ENCODE data around the gene GRK5. TPM values are rescaled to one million over a fixed set of nuclear protein-coding genes. Genes with fewer than 3 reads are reported as not detected.

Gene GRK5
- polyA plus RNA-seq, 1 donor from 2014 or later = 34.9 TPM

- no peak overlapping the region for H3K4me2 ChIP-seq (ENCODE audit: low read length)
- no peaks in the 10 kb centered on the region for H3K27me3 ChIP-seq (ENCODE audit: insufficient read depth, low read depth, low read length)
- no peaks in the 10 kb centered on the region for H3K9me2 ChIP-seq (ENCODE audit: insufficient read depth, low read length)
- H3K36me3 ChIP-seq (ENCODE audit: insufficient read depth, low read length) = no peaks in the 10 kb centered on the region
- no peak overlapping the region for H2AFZ ChIP-seq (ENCODE audit: low read depth, low read length)
- H3K9ac ChIP-seq (ENCODE audit: low read length) = no peak overlapping the region
- no peaks in the 10 kb centered on the region for H3K9me3 ChIP-seq (ENCODE audit: low read length)
- TF ChIP-seq MXI1 (conservative IDR thresholded peaks at IDR 0.05; ENCODE audit: poor library complexity, severe bottlenecking) (no peak), SMC3 (conservative IDR thresholded peaks at IDR 0.05; ENCODE audit: poor library complexity) (no peak), RAD21 (conservative IDR thresholded peaks at IDR 0.05) (no peak), EP300 (conservative IDR thresholded peaks at IDR 0.05; ENCODE audit: poor library complexity, severe bottlenecking) (no peak)
- no peaks in the 10 kb centered on the region for H3K79me2 ChIP-seq (replicated peaks; ENCODE audit: insufficient read depth, low read length)
- no peak overlapping the region for H3K4me3 ChIP-seq (ENCODE audit: low read length)
- H3K27ac ChIP-seq (ENCODE audit: low read length) = no peak overlapping the region
- H4K20me1 ChIP-seq (ENCODE audit: insufficient read depth) = no peaks in the 10 kb centered on the region
- no peaks in the 10 kb centered on the region for H3F3A ChIP-seq (ENCODE audit: insufficient read depth, low read length, poor library complexity, severe bottlenecking)
Observed at GRCh38 chr10:119267384-119267783, 60.0 kb downstream of the GRK5 start.

GRCh38 chr10:119268428-119268827 lies 61.1 kb downstream of the GRK5 start:
- Histone ChIP-seq H3K79me2 (replicated peaks; ENCODE audit: insufficient read depth, low read length) (no peaks in the 10 kb centered on the region), H3K9me2 (ENCODE audit: insufficient read depth, low read length) (no peaks in the 10 kb centered on the region), H3K9ac (ENCODE audit: low read length) (no peak overlapping the region), H3K27me3 (ENCODE audit: insufficient read depth, low read depth, low read length) (no peaks in the 10 kb centered on the region), H3K4me3 (ENCODE audit: low read length) (no peak overlapping the region), H3K4me2 (ENCODE audit: low read length) (no peak overlapping the region), H2AFZ (ENCODE audit: low read depth, low read length) (no peak overlapping the region), H3F3A (ENCODE audit: insufficient read depth, low read length, poor library complexity, severe bottlenecking) (no peaks in the 10 kb centered on the region), H3K36me3 (ENCODE audit: insufficient read depth, low read length) (no peaks in the 10 kb centered on the region), H3K9me3 (ENCODE audit: low read length) (no peaks in the 10 kb centered on the region), H3K27ac (ENCODE audit: low read length) (no peak overlapping the region), H4K20me1 (ENCODE audit: insufficient read depth) (no peaks in the 10 kb centered on the region)
- TF ChIP-seq RAD21 (conservative IDR thresholded peaks at IDR 0.05) = no peak
- no peak for TF ChIP-seq EP300 (conservative IDR thresholded peaks at IDR 0.05; ENCODE audit: poor library complexity, severe bottlenecking)
- TF ChIP-seq MXI1 (conservative IDR thresholded peaks at IDR 0.05; ENCODE audit: poor library complexity, severe bottlenecking) = no peak
- no peak for TF ChIP-seq EZH2 (IDR thresholded peaks at IDR 0.05; ENCODE audit: borderline replicate concordance, insufficient read depth, low read length, poor library complexity, severe bottlenecking)
- no peak for TF ChIP-seq POLR2AphosphoS5 (IDR thresholded peaks at IDR 0.05)
- TF ChIP-seq TAF1 (IDR thresholded peaks at IDR 0.05; ENCODE audit: low read depth) = no peak
- TF ChIP-seq SMC3 (conservative IDR thresholded peaks at IDR 0.05; ENCODE audit: poor library complexity) = no peak
- no peak for TF ChIP-seq CTCF (IDR thresholded peaks at IDR 0.05; ENCODE audit: poor library complexity, severe bottlenecking)
- TF ChIP-seq REST (IDR thresholded peaks at IDR 0.05; ENCODE audit: borderline replicate concordance) = no peak
